Stimulated activated CD4-positive, alpha-beta T cell treated with anti-CD3 and anti-CD28 coated beads, TNF-alpha, amount 100 ng/mL, for 4 hours (primary cell): ENCODE data around the gene POLR2E.
A peak's percentile ranks its signal among the peaks of the same experiment; 100 is the strongest.

Experiments used
- DNase-seq, 3 experiments: peaks; one replicate each; pipeline ENCODE4 v3.0.0-alpha.2; 2020; ENCODE audit warnings: low read depth in 3 of 3

POLR2E gene

DNA sequence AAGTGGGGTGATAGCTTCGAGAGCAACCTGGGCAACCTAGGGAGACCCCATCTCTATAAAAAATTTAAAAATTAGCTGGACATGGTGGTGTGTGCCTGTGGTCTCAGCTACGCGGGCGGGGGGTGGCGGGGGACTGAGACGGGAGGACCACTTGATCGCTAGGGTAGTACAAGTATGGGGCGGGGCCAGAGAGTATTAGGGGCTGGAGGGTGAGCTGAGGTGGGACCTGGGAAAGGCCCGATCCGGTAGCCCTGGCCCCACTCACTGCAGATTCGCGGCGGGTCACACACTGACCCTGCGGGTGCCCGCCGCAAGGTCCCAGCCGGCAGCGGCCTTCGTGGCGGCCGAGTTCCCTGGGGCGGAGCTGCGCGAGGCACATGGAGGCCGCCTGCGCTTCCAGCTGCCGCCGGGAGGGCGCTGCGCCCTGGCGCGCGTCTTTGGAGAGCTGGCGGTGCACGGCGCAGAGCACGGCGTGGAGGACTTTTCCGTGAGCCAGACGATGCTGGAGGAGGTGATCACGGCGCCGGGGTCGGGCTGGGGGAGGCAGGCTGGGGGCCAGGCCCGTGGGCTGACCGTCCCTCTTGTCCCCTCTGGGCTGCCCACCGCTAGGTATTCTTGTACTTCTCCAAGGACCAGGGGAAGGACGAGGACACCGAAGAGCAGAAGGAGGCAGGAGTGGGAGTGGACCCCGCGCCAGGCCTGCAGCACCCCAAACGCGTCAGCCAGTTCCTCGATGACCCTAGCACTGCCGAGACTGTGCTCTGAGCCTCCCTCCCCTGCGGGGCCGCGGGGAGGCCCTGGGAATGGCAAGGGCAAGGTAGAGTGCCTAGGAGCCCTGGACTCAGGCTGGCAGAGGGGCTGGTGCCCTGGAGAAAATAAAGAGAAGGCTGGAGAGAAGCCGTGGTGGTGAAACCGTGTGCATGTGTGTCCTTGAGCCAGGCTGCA is 30.2 kb downstream of the POLR2E start:
- peak in 2 of 3 experiments; percentile 53 to 61 for DNase-seq

- no peak for DNase-seq
Measured at GRCh38 chr19:1063909-1064660, 31.1 kb downstream of the POLR2E start.

- no peak for DNase-seq
Measured at GRCh38 chr19:1063030-1063908, 31.9 kb downstream of the POLR2E start.

DNA sequence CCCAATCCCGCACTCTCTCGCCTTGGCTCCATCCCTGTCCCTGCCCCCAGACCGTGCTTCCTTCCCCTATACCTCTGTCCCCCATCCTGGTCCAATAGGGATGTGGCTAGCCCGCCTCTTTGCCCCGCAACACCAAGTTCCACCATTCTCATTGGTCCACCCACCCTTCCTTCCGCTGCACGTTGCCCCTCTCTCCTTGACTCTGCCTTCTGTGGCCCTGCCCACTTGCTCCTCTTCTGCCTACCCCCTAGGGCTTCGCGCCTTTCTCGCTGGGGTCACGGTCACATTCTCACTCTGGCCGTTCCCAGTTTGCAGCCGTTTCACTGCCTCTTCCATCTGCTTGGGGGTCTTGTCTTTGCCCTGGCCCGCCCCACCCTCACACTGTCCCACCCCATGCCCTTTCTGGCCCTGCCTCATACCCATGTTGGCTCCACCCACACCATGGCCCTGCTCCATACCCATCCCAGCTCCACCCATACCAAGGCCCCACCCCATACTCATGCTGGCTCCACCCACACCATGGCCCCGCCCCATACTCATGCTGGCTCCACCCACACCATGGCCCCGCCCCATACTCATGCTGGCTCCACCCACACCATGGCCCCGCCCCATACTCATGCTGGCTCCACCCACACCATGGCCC is 32.7 kb downstream of the POLR2E start:
- DNase-seq: no peak

- DNase-seq: no peak
Measured at GRCh38 chr19:1061987-1062386, 33.2 kb downstream of the POLR2E start.

DNA sequence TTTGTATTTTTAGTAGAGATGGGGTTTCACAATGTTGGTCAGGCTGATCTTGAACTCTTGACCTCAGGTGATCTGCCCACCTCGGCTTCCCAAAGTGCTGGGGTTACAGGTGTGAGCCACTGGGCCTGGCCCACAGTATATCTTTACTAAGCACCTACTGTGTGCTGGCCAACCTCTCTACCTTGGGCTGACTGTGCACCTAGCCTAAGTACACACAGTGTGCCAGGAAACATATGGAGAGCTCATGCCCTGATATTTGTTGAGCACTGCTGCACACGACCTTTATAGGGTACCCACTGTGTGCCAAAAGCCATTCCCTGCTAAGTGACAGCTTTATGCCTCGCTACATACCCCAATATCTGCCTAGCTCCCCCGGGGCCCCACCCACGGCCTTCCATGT is 34.5 kb downstream of the POLR2E start:
- DNase-seq: no peak

GRCh38 chr19:1058112-1058511 is 37.1 kb downstream of the POLR2E start:
- no peak for DNase-seq

GRCh38 chr19:1057176-1057855 is 37.9 kb downstream of the POLR2E start:
- no peak for DNase-seq

DNA sequence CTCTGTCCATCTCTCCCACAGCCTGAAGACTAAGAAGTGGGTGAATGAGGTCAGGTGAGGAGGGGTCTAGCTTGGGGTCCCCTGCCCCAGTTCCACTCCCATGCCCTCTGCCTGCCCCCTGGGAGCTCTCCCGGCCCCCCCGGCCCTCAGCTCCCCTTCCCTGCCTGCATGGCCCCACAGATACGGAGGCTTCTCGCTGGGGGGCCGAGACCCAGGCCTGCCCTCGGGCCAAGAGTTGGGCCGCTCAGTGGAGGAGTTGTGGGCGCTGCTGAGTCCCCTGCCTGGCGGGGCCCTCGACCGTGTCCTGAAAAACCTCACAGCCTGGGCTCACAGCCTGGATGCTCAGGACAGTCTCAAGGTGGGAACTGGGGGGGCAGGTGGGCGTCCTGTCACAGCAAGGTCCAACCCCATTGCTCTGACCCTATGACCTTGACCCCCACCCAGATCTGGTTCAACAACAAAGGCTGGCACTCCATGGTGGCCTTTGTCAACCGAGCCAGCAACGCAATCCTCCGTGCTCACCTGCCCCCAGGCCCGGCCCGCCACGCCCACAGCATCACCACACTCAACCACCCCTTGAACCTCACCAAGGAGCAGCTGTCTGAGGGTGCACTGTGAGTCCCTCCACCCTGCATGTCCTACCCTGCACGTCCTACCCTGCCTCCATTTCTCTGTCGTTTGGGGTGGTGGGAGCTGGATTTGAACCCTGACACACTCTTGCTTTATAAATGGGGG is 39.1 kb downstream of the POLR2E start:
- no peak for DNase-seq

GRCh38 chr19:1055028-1055425 is 40.1 kb downstream of the POLR2E start:
- no peak for DNase-seq

DNA sequence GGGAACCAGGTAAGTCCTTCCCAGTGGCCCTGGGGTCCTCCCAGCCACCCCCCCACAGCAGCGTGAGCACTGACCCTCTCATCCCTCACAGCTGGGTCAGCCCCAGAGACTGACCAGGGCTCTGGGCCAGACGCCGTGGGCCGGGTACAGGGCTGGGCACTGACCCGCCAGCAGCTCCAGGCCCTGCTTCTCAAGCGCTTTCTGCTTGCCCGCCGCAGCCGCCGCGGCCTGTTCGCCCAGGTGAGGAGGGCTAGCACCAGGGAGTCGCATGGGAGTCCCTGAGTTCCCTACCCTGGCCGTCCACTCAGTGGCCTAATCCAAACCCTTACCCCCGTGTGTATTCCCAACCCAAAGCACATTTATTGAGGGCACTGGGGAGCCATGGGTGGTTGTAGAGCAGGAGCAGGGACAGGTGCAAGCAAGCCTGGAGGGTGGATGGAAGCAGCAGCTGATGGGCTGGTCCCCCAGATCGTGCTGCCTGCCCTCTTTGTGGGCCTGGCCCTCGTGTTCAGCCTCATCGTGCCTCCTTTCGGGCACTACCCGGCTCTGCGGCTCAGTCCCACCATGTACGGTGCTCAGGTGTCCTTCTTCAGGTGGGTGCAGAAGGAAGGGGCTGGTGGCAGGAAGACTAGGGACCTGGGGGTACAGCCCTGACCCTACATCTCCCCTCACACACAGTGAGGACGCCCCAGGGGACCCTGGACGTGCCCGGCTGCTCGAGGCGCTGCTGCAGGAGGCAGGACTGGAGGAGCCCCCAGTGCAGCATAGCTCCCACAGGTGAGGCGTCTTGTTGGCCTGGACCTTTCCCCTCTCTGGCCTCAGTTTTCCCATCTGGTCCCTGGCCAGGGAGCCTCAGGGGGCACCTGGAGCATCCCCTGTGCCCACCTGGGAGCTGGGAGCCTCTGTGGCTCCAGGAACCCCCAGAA is 40.8 kb downstream of the POLR2E start:
- no peak for DNase-seq

DNA sequence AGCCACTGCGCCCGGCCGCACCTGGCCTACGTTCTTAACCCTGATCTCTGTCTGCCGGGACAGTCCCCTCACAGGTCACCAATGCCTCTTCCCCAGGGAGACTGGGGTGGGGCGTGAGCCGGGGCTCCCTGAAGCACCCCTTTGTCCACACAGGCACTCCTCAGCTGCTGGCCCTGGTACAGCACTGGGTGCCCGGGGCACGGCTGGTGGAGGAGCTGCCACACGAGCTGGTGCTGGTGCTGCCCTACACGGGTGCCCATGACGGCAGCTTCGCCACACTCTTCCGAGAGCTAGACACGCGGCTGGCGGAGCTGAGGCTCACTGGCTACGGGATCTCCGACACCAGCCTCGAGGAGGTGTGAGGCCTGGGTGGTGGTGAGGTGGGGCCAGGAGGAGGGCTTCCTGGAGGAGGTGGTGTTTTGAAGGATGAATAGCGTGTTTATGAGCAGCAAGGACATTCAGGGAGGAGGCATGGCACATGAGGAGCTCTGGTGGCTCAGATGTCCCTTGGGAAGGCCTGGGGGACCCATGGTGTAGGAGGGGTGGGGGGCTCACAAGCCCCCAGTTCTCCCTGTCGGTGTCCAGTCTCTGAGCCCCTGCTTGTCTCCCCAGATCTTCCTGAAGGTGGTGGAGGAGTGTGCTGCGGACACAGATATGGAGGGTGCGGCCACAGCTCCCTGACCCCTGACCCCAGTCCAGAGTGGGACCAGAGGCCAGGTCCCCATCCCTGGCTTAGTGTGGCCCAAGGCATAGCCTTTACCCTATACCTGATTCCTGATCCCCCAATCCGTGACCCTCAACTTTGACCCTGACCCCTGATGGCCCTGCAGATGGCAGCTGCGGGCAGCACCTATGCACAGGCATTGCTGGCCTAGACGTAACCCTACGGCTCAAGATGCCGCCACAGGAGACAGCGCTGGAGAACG is 41.7 kb downstream of the POLR2E start:
- no peak for DNase-seq

- no peak for DNase-seq
Measured at GRCh38 chr19:1052349-1052975, 42.7 kb downstream of the POLR2E start.

DNA sequence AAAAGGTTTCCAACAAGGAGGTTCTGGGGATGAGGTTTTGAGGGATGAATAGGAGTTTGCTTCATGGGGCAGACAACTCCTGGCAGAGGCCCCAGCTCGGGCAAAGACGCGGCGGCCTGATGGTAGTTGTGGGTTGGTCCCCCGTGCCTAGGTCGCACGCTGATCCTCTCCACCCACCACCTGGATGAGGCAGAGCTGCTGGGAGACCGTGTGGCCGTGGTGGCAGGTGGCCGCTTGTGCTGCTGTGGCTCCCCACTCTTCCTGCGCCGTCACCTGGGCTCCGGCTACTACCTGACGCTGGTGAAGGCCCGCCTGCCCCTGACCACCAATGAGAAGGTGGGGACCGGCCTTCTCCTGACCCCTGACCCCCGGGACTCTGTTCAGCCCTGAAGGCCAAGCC is 43.4 kb downstream of the POLR2E start:
- DNase-seq: no peak

- DNase-seq: no peak
Measured at GRCh38 chr19:1050989-1051788, 44.0 kb downstream of the POLR2E start.

- no peak for DNase-seq
Measured at GRCh38 chr19:1049800-1050199, 45.4 kb downstream of the POLR2E start.

GRCh38 chr19:1049106-1049505 is 46.1 kb downstream of the POLR2E start:
- no peak for DNase-seq
